GM12874 (cell line): ENCODE data around the gene EVC.

ENCODE experiments used
- TF ChIP-seq, protein P1 (sequence below): IDR thresholded peaks from 2 replicates; pipeline ENCODE4 v1.5.1; 2011; ENCODE audit warnings: low read depth, mild to moderate bottlenecking, control low read depth, low read length, moderate library complexity; ENCODE audit not compliant: insufficient read depth

EVC gene

DNA sequence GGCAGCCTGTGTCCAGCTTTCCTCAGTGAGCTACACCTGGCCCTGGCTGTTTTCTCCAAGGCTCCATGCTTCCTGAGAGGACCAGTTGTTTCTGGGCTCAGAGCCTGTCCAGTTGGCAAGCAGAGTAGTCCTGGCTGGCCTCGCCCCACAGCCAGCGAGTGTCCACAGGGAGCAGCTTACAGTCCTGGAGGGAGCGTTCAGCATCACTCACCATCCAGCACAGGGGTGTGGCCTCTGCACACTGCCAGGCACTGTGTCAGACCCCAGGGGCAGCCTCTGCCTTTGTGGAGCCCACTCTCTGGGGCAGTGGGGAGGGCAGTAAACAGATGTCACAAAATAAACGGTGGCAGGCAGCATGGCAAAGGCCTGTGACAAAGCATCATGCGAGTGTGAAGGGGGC, 23.9 kb downstream of the EVC start:
- TF ChIP-seq, protein P1, sequence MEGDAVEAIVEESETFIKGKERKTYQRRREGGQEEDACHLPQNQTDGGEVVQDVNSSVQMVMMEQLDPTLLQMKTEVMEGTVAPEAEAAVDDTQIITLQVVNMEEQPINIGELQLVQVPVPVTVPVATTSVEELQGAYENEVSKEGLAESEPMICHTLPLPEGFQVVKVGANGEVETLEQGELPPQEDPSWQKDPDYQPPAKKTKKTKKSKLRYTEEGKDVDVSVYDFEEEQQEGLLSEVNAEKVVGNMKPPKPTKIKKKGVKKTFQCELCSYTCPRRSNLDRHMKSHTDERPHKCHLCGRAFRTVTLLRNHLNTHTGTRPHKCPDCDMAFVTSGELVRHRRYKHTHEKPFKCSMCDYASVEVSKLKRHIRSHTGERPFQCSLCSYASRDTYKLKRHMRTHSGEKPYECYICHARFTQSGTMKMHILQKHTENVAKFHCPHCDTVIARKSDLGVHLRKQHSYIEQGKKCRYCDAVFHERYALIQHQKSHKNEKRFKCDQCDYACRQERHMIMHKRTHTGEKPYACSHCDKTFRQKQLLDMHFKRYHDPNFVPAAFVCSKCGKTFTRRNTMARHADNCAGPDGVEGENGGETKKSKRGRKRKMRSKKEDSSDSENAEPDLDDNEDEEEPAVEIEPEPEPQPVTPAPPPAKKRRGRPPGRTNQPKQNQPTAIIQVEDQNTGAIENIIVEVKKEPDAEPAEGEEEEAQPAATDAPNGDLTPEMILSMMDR = no peak

DNA sequence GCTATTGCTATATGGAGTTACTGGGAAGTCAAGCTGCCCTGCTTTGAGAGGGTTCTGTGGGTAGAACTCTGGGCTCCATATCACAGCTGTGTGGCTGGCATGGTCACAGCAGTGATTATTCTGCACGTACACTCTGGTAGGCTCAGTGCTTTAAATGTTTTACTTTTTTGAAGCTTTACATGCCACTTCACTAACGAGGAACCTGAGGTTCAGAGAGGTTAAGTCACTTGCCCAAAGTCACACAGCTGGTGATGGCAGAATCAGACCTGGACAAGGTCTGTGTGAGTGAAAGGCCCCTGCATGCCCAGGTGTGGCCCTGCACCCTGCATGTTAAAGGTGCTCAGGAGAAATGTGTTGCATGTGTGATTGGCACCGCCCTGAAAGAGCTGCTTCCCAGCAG, 24.5 kb downstream of the EVC start:
- TF ChIP-seq, protein P1 = no peak

DNA sequence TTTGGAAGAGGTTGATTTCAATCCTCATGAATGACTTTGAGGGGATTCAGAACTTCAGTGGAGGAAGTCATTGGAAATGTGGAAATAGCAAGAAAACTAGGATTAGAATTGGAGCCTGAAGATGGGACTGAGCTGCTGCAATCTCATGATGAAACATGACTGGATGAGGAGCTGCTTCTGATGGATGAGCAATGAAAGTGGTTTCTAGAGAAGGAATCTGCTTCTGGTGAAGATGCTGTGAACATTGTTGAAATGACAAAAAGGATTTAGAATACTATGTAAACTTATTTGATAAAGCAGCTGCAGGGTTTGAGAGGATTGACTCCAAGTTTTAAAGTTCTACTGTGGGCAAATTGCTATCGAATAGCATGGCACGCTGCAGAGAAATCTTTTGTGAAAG, 27.1 kb downstream of the EVC start:
- TF ChIP-seq, protein P1 = no peak

DNA sequence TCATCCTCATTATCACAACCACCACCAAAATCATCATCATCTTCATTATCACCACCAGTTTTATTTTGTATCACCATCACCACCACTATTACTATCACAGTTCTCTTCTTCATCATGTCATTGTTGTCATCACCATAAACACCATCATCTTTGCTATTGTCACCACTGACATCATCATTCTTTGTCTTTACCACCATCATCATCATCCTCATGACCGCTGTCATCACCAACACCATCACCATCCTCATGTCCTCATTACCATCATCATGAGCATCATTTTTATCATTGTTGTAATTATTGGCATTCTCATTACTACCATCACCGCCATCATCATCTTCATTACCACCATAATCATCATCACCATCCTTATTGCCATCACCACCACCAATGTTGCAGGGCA, 31.4 kb downstream of the EVC start:
- TF ChIP-seq, protein P1 = no peak

DNA sequence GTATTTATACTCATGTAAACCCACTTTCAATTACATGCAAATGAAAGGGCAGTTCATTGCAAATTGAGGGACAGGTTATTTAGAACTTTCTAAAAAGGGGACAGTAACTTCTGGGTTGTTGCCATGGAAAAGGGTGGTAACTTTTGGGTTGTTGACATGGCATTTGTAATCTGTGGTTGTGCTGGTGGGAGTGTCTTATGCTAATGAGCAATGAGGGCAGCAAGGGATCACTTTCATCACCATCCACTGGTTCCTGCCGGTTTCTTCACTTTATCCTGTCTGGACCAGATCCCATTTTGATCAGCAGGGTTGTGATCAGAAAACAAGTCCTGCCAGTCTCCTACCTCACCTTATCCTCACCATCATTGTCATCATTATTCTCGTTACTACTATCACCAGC, 32.0 kb downstream of the EVC start:
- TF ChIP-seq, protein P1 = no peak

DNA sequence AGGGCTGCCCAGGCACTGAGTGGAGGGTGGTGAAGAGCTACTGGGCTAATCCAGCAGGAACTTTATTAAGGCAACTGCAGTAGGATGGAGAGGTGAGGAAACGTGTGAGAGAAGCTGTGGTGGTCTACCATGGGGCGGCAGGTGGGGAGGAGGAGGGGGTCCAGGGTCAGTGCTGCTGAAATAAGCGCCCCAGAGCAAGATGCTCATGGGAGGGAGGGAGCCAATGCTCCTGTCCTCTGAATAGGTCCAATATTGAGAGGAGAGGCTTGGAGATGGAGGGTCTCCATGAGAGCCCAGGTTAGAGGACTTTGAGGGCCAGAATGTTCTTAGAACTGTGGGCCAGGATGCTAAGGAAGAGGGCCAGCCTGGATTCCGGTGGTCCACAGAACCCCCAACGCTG, 35.2 kb downstream of the EVC start:
- TF ChIP-seq, protein P1 = no peak

DNA sequence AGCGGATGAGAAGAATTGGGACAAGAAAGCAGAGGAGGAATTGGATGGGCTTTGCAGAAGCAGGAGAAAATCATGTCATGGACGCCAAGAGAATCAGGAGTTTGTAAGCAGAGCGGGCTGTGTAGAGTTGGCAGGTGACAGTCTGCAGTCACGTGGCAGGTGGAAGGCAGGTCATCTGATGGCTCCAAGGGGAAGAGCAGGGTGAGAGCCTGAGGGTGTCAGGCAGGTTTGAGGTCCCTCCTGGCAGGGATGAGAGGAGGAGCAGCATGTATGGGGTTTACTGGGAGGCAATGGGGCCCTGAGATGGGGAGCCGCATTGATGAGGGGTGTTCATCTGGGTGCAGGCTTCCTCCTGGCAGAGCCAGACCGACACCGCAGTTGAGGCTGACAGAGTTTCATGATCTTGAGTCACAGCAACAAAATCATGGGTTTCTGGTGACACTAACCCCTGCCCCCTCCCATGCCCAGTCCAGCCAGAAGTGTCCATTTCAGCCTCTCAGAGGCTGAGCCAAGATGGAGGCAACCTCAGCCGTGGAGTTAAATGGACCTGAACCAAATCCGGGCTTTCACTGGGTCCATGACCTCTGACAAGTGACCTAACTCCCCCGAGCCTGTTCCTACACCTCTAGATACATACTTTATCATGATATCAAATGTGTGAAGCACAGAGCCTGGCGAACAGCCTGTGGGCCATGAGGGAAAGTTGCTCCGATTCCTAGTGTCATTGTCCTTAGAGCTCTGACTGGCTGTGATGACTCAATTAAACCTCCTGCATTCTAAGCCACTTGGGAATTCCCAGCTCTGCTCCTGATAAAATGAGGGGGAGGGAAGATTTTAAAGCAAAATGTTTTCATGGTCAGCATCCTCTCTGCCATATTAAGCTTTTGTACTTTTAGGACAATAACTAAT, 36.1 kb downstream of the EVC start:
- TF ChIP-seq, protein P1 = no peak
